ENCODE data around the gene TCAF2.
"Not testable (repeated sequence)": the region's sequence is repeated elsewhere in the genome, so short reads cannot be mapped to it uniquely, and the experiment has no call there.

DNA sequence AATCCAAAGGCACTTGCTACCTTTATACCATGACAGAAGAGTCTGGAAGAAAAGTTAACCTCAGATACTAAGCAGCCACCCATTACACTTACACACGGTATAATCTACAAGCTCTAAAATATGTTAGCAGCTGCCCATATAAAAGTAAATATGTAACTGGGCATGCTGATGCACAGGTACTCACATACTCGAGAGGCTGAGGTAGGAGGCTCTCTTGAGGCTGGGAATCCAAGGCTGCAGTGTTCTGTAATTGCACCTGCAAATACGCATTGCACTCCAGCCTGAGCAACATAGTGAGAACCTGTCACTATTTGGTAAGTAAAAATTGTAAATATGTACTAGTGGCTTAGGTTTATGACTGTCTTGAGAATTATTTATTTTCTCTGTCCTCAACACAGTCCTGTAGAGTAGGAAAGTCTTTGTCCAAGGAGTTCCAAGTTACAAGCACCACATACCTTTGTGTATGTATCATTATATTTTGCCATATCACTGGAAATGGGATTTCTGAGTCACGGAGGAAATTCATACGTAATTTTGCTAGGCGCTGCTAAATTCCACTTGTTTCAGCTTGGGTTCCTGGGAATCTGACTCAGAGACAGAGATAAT lies 12.3 kb downstream of the TCAF2 start:
- TF ChIP-seq POLR2A (IDR thresholded peaks at IDR 0.05; ENCODE audit: low read depth, low read length); RFX5 (IDR thresholded peaks at IDR 0.05; ENCODE audit: low read depth, low read length); MAZ (IDR thresholded peaks at IDR 0.05; ENCODE audit: borderline replicate concordance, low read depth, low read length); RCOR1 (IDR thresholded peaks at IDR 0.05; ENCODE audit: insufficient replicate concordance, low read length); RAD21 (IDR thresholded peaks at IDR 0.05; ENCODE audit: low read length); CHD1 (IDR thresholded peaks at IDR 0.05; ENCODE audit: low read depth, low read length); MAFK (IDR thresholded peaks at IDR 0.05; ENCODE audit: low read depth, low read length); CEBPB (IDR thresholded peaks at IDR 0.05; ENCODE audit: low read depth, low read length); MXI1 (IDR thresholded peaks at IDR 0.05; ENCODE audit: borderline replicate concordance, low read depth, low read length): not testable (repeated sequence)
- TF ChIP-seq, protein P1, sequence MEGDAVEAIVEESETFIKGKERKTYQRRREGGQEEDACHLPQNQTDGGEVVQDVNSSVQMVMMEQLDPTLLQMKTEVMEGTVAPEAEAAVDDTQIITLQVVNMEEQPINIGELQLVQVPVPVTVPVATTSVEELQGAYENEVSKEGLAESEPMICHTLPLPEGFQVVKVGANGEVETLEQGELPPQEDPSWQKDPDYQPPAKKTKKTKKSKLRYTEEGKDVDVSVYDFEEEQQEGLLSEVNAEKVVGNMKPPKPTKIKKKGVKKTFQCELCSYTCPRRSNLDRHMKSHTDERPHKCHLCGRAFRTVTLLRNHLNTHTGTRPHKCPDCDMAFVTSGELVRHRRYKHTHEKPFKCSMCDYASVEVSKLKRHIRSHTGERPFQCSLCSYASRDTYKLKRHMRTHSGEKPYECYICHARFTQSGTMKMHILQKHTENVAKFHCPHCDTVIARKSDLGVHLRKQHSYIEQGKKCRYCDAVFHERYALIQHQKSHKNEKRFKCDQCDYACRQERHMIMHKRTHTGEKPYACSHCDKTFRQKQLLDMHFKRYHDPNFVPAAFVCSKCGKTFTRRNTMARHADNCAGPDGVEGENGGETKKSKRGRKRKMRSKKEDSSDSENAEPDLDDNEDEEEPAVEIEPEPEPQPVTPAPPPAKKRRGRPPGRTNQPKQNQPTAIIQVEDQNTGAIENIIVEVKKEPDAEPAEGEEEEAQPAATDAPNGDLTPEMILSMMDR (conservative IDR thresholded peaks at IDR 0.05; ENCODE audit: low read depth, low read length), result not testable (repeated sequence)
- TF ChIP-seq, protein P2, sequence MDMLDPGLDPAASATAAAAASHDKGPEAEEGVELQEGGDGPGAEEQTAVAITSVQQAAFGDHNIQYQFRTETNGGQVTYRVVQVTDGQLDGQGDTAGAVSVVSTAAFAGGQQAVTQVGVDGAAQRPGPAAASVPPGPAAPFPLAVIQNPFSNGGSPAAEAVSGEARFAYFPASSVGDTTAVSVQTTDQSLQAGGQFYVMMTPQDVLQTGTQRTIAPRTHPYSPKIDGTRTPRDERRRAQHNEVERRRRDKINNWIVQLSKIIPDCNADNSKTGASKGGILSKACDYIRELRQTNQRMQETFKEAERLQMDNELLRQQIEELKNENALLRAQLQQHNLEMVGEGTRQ (IDR thresholded peaks at IDR 0.05; ENCODE audit: low read depth, low read length), result not testable (repeated sequence)

All from IMR-90 (cell line).